GM21423 (cell line): Measurements from ENCODE around the gene AKR1C4.
"Not testable (repeated sequence)": the region's sequence is repeated elsewhere in the genome, so short reads cannot be mapped to it uniquely, and the experiment has no call there.

ENCODE experiments used
- ATAC-seq: cut with Tn5 transposase; IDR thresholded peaks from one replicate; pipeline ENCODE4 v1.9.1; 2021; ENCODE audit warnings: mild to moderate bottlenecking, moderate library complexity; ENCODE audit not compliant: unreplicated experiment

Gene AKR1C4

GRCh38 chr10:5196702-5197113, at the start of gene AKR1C4:
Gene AKR1C4 (plus strand): TSS chr10:5196837. CDS start chr10:5196868, 31 bp downstream.
- ATAC-seq, result no peak

GRCh38 chr10:5146920-5147254, 49.8 kb upstream of the AKR1C4 start:
- ATAC-seq, result no peak

GRCh38 chr10:5147255-5147980, 49.2 kb upstream of the AKR1C4 start:
- no peak for ATAC-seq

- no peak for ATAC-seq
Measured at GRCh38 chr10:5147981-5148677, 48.5 kb upstream of the AKR1C4 start.

GRCh38 chr10:5148678-5149032, 48.0 kb upstream of the AKR1C4 start:
- no peak for ATAC-seq

- ATAC-seq, result no peak
Measured at GRCh38 chr10:5151076-5151475, 45.6 kb upstream of the AKR1C4 start.

- ATAC-seq, result no peak
Measured at GRCh38 chr10:5155951-5156350, 40.7 kb upstream of the AKR1C4 start.

- ATAC-seq, result no peak
Measured at GRCh38 chr10:5157501-5157900, 39.1 kb upstream of the AKR1C4 start.

- ATAC-seq, result no peak
Measured at GRCh38 chr10:5159126-5159525, 37.5 kb upstream of the AKR1C4 start.

- ATAC-seq, result no peak
Measured at GRCh38 chr10:5163487-5163886, 33.1 kb upstream of the AKR1C4 start.

- no peak for ATAC-seq
Measured at GRCh38 chr10:5165738-5166137, 30.9 kb upstream of the AKR1C4 start.

GRCh38 chr10:5168897-5169420, 27.7 kb upstream of the AKR1C4 start:
- no peak for ATAC-seq

GRCh38 chr10:5175581-5175980, 21.1 kb upstream of the AKR1C4 start:
- not testable (repeated sequence) for ATAC-seq

- not testable (repeated sequence) for ATAC-seq
Measured at GRCh38 chr10:5180503-5180902, 16.1 kb upstream of the AKR1C4 start.

GRCh38 chr10:5183923-5184322, 12.7 kb upstream of the AKR1C4 start:
- ATAC-seq, result no peak

- no peak for ATAC-seq
Measured at GRCh38 chr10:5184987-5185775, 11.5 kb upstream of the AKR1C4 start, which contains the start of gene AKR1C8. Gene AKR1C8 (minus strand): TSS chr10:5185150. CDS start chr10:5185104, 46 bp downstream.

- ATAC-seq, result no peak
Measured at GRCh38 chr10:5187867-5188266, 8.8 kb upstream of the AKR1C4 start.

GRCh38 chr10:5188358-5188757, 8.3 kb upstream of the AKR1C4 start:
- no peak for ATAC-seq

- no peak for ATAC-seq
Measured at GRCh38 chr10:5194431-5194830, 2.2 kb upstream of the AKR1C4 start.

GRCh38 chr10:5195727-5196374, 786 bp upstream of the AKR1C4 start:
- ATAC-seq, result no peak

- no peak for ATAC-seq
Measured at GRCh38 chr10:5198386-5198785, 1.7 kb downstream of the AKR1C4 start.
